Progenitor cell of endocrine pancreas (in vitro differentiated cells): ENCODE results near the gene LTBP2. TPM values are rescaled to one million over a fixed set of nuclear protein-coding genes. Genes with fewer than 3 reads are reported as not detected.
A peak's percentile ranks its signal among the peaks of the same experiment; 100 is the strongest.

Experiments
- DNase-seq: peaks from one replicate; pipeline ENCODE4 v3.0.0; 2021; ENCODE audit warnings: low spot score; ENCODE audit not compliant: unreplicated experiment
- H3K27ac Mint-ChIP-seq: 2 replicates; pipeline ENCODE4 v1.8.0; 2021; ENCODE audit warnings: mild to moderate bottlenecking, moderate library complexity, mixed read lengths
- H3K27me3 Mint-ChIP-seq: 2 replicates; pipeline ENCODE4 v1.8.0; 2021; ENCODE audit warnings: mixed read lengths
- H3K36me3 Mint-ChIP-seq: 2 replicates; pipeline ENCODE4 v1.8.0; 2022; ENCODE audit warnings: mixed read lengths; ENCODE audit not compliant: insufficient read depth
- H3K4me1 Mint-ChIP-seq: 2 replicates; pipeline ENCODE4 v1.8.0; 2021; ENCODE audit warnings: low read depth, mixed read lengths
- H3K4me3 Mint-ChIP-seq: 2 replicates; pipeline ENCODE4 v1.8.0; 2021; ENCODE audit warnings: low read depth, mild to moderate bottlenecking, moderate library complexity, mixed read lengths
- H3K9me3 Mint-ChIP-seq: 2 replicates; pipeline ENCODE4 v1.8.0; 2021; ENCODE audit warnings: low read depth, mixed read lengths
- total RNA-seq: library from RNA; stranded (reverse); gene quantifications from 2 replicates; pipeline ENCODE4 v1.2.1, GENCODE V29; 2021
- TF ChIP-seq, protein P1 (sequence below): fragments of 200-600 bp; sonication (generic); IDR thresholded peaks from one replicate; pipeline ENCODE4 v1.5.0; 2021; ENCODE audit warnings: antibody characterized with exemption, mild to moderate bottlenecking; ENCODE audit not compliant: unreplicated experiment

The LTBP2 gene
- total RNA-seq, 1 donor from 2014 or later: 0.79 TPM

- TF ChIP-seq, protein P1, sequence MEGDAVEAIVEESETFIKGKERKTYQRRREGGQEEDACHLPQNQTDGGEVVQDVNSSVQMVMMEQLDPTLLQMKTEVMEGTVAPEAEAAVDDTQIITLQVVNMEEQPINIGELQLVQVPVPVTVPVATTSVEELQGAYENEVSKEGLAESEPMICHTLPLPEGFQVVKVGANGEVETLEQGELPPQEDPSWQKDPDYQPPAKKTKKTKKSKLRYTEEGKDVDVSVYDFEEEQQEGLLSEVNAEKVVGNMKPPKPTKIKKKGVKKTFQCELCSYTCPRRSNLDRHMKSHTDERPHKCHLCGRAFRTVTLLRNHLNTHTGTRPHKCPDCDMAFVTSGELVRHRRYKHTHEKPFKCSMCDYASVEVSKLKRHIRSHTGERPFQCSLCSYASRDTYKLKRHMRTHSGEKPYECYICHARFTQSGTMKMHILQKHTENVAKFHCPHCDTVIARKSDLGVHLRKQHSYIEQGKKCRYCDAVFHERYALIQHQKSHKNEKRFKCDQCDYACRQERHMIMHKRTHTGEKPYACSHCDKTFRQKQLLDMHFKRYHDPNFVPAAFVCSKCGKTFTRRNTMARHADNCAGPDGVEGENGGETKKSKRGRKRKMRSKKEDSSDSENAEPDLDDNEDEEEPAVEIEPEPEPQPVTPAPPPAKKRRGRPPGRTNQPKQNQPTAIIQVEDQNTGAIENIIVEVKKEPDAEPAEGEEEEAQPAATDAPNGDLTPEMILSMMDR: no peak
- Mint-ChIP-seq H3K4me3 (no peak overlapping the region), H3K27ac (no peak overlapping the region), H3K4me1 (peaks cover 25% of the 10 kb centered on the region), H3K9me3 (no peaks in the 10 kb centered on the region), H3K36me3 (no peaks in the 10 kb centered on the region), H3K27me3 (peaks cover 29% of the 10 kb centered on the region)
- no peak for DNase-seq
Measured at GRCh38 chr14:74620923-74621322, 8.9 kb upstream of the LTBP2 start.

DNA sequence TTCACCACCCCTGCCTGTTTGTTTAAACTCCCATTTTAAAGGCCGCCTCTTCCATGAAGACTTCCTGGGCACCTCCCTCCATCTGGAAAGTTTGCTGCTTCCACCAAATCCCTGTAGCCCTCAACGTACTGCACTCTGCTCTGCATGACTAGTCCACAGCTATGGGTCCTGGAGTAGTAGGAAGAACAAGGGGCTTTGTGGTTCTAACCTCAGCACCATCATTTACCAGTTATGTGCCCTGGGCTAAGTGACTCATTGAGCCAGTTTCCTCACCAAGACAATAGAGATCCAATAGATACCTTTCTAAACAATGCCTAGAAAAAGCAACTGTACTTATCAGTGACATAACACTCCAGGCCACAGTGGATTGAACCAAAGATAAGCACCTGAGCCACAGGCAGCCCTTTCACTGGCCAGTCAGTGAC, 8.5 kb upstream of the LTBP2 start:
- peaks cover 33% of the 10 kb centered on the region for H3K27me3 Mint-ChIP-seq
- H3K27ac Mint-ChIP-seq: no peak overlapping the region
- peaks cover 25% of the 10 kb centered on the region for H3K4me1 Mint-ChIP-seq
- TF ChIP-seq, protein P1: no peak
- no peak overlapping the region for H3K4me3 Mint-ChIP-seq
- no peak for DNase-seq
- H3K36me3 Mint-ChIP-seq: no peaks in the 10 kb centered on the region
- H3K9me3 Mint-ChIP-seq: no peaks in the 10 kb centered on the region

GRCh38 chr14:74619672-74620131, 7.7 kb upstream of the LTBP2 start:
- TF ChIP-seq, protein P1: no peak
- Mint-ChIP-seq H3K4me1 (peaks cover 25% of the 10 kb centered on the region), H3K9me3 (no peaks in the 10 kb centered on the region), H3K4me3 (no peak overlapping the region), H3K27me3 (peaks cover 41% of the 10 kb centered on the region), H3K27ac (no peak overlapping the region), H3K36me3 (no peaks in the 10 kb centered on the region)
- no peak for DNase-seq

- TF ChIP-seq, protein P1: no peak
- Mint-ChIP-seq H3K4me3 (no peak overlapping the region), H3K9me3 (no peaks in the 10 kb centered on the region), H3K27ac (no peak overlapping the region), H3K4me1 (peaks cover 28% of the 10 kb centered on the region), H3K27me3 (peaks cover 49% of the 10 kb centered on the region), H3K36me3 (no peaks in the 10 kb centered on the region)
- DNase-seq: no peak
Measured at GRCh38 chr14:74618078-74618952, 6.3 kb upstream of the LTBP2 start.

- no peaks in the 10 kb centered on the region for H3K36me3 Mint-ChIP-seq
- peaks cover 50% of the 10 kb centered on the region for H3K27me3 Mint-ChIP-seq
- H3K27ac Mint-ChIP-seq: peak overlapping the region; percentile 65
- H3K4me3 Mint-ChIP-seq: no peak overlapping the region
- no peaks in the 10 kb centered on the region for H3K9me3 Mint-ChIP-seq
- DNase-seq: no peak
- TF ChIP-seq, protein P1: no peak
- peaks cover 28% of the 10 kb centered on the region for H3K4me1 Mint-ChIP-seq
Measured at GRCh38 chr14:74616996-74617700, 5.1 kb upstream of the LTBP2 start.
